Progenitor cell of endocrine pancreas (in vitro differentiated cells): ENCODE data around the gene TANK. TPM values are rescaled to one million over a fixed set of nuclear protein-coding genes. Genes with fewer than 3 reads are reported as not detected.
A peak's percentile ranks its signal among the peaks of the same experiment; 100 is the strongest.
"Not testable (repeated sequence)": the region's sequence is repeated elsewhere in the genome, so short reads cannot be mapped to it uniquely, and the experiment has no call there.

Source experiments
- DNase-seq: peaks from one replicate; pipeline ENCODE4 v3.0.0; 2021; ENCODE audit warnings: low spot score; ENCODE audit not compliant: unreplicated experiment
- H3K27ac Mint-ChIP-seq: 2 replicates; pipeline ENCODE4 v1.8.0; 2021; ENCODE audit warnings: mild to moderate bottlenecking, moderate library complexity, mixed read lengths
- H3K27me3 Mint-ChIP-seq: 2 replicates; pipeline ENCODE4 v1.8.0; 2021; ENCODE audit warnings: mixed read lengths
- H3K36me3 Mint-ChIP-seq: 2 replicates; pipeline ENCODE4 v1.8.0; 2022; ENCODE audit warnings: mixed read lengths; ENCODE audit not compliant: insufficient read depth
- H3K4me1 Mint-ChIP-seq: 2 replicates; pipeline ENCODE4 v1.8.0; 2021; ENCODE audit warnings: low read depth, mixed read lengths
- H3K4me3 Mint-ChIP-seq: 2 replicates; pipeline ENCODE4 v1.8.0; 2021; ENCODE audit warnings: low read depth, mild to moderate bottlenecking, moderate library complexity, mixed read lengths
- H3K9me3 Mint-ChIP-seq: 2 replicates; pipeline ENCODE4 v1.8.0; 2021; ENCODE audit warnings: low read depth, mixed read lengths
- CTCF ChIP-seq: fragments of 200-600 bp; sonication (generic); IDR thresholded peaks from one replicate; pipeline ENCODE4 v1.5.0; 2021; ENCODE audit warnings: antibody characterized with exemption, mild to moderate bottlenecking; ENCODE audit not compliant: unreplicated experiment
- total RNA-seq: library from RNA; stranded (reverse); gene quantifications from 2 replicates; pipeline ENCODE4 v1.2.1, GENCODE V29; 2021

Gene TANK
- total RNA-seq, 1 donor from 2014 or later: 33.5 TPM

GRCh38 chr2:161124201-161124600 lies 36.0 kb upstream of the TANK start:
- Mint-ChIP-seq H3K4me1 (peaks cover 25% of the 10 kb centered on the region), H3K4me3 (peak overlapping the region; percentile 9), H3K27me3 (no peaks in the 10 kb centered on the region), H3K27ac (no peak overlapping the region), H3K9me3 (no peaks in the 10 kb centered on the region), H3K36me3 (no peaks in the 10 kb centered on the region)
- TF ChIP-seq CTCF: no peak
- no peak for DNase-seq

- no peak overlapping the region for H3K4me3 Mint-ChIP-seq
- H3K36me3 Mint-ChIP-seq: no peaks in the 10 kb centered on the region
- no peaks in the 10 kb centered on the region for H3K27me3 Mint-ChIP-seq
- no peak overlapping the region for H3K27ac Mint-ChIP-seq
- H3K4me1 Mint-ChIP-seq: peaks cover 17% of the 10 kb centered on the region
- no peak for DNase-seq
- no peak for TF ChIP-seq CTCF
- H3K9me3 Mint-ChIP-seq: peaks cover 3% of the 10 kb centered on the region
These were observed 31.3 kb upstream of the TANK start for GRCh38 chr2:161128885-161129284.

DNA sequence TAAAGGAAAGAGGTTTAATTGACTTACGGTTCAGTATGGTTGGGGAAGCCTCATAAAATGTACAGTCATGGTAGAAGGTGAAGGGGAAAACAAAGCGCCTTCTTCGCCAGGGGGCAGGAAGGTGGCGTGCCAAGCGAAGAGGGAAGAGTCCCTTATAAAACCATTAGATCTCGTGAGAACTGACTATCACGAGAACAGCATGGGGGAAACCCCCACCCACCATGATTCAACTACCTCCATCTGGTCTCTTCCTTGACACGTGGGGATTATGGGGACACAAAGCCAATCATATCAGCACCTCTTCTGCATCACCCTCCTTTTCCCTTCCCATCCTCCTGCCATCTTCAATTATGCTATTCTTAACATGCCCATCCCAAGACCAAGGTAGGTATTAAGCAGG lies 29.9 kb upstream of the TANK start:
- no peak for DNase-seq
- Mint-ChIP-seq H3K4me1 (peaks cover 17% of the 10 kb centered on the region), H3K9me3 (peaks cover 3% of the 10 kb centered on the region), H3K36me3 (no peaks in the 10 kb centered on the region), H3K27me3 (no peaks in the 10 kb centered on the region), H3K27ac (no peak overlapping the region), H3K4me3 (no peak overlapping the region)
- TF ChIP-seq CTCF: no peak

GRCh38 chr2:161131074-161131680 lies 29.1 kb upstream of the TANK start:
- Mint-ChIP-seq H3K4me3 (no peak overlapping the region), H3K36me3 (no peaks in the 10 kb centered on the region), H3K9me3 (peaks cover 3% of the 10 kb centered on the region), H3K27ac (no peak overlapping the region), H3K27me3 (no peaks in the 10 kb centered on the region), H3K4me1 (peaks cover 20% of the 10 kb centered on the region)
- no peak for TF ChIP-seq CTCF
- DNase-seq: no peak

- H3K4me3 Mint-ChIP-seq: no peak overlapping the region
- peaks cover 26% of the 10 kb centered on the region for H3K4me1 Mint-ChIP-seq
- H3K27me3 Mint-ChIP-seq: no peaks in the 10 kb centered on the region
- H3K36me3 Mint-ChIP-seq: no peaks in the 10 kb centered on the region
- no peak for TF ChIP-seq CTCF
- no peak overlapping the region for H3K27ac Mint-ChIP-seq
- no peak for DNase-seq
- H3K9me3 Mint-ChIP-seq: peaks cover 3% of the 10 kb centered on the region
These were observed 28.4 kb upstream of the TANK start for GRCh38 chr2:161131804-161132203.

DNA sequence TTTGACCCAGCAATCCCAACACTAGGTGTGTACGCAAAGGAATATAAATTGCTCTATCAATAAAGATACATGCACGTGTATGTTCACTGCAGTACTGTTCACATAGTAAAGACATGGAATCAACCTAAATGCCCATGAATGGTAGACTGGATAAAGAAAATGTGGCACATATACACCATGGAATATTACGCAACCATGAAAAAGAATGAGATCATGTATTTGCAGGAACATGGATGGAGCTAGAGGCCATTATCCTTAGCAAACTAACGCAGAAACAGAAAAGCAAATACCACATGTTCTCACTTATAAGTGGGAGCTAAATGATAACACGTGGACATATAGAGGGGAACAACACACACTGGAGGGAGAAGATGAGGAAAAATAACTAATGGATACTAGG lies 27.8 kb upstream of the TANK start:
- H3K4me3 Mint-ChIP-seq, DNase-seq, H3K36me3 Mint-ChIP-seq, H3K27me3 Mint-ChIP-seq, H3K9me3 Mint-ChIP-seq: not testable (repeated sequence)
- Mint-ChIP-seq H3K4me1 (peaks cover 26% of the 10 kb centered on the region), H3K27ac (peak overlapping the region; percentile 66)
